Spleen (tissue), 10 donors: ENCODE measurements around the gene C1GALT1C1. TPM values are rescaled to one million over a fixed set of nuclear protein-coding genes. Genes with fewer than 3 reads are reported as not detected.

Source experiments
- polyA plus RNA-seq, 3 donors: library from polyadenylated mRNA; stranded (reverse); fragments of 200-250 nt; gene quantifications; one replicate each; pipeline ENCODE4 v1.2.1, GENCODE V29; 2013
- total RNA-seq, 7 donors: library from RNA; depleted of rRNA in 3 of 7; stranded (reverse); fragments of >200 nt in 3 of 7; fragmentation: NEBNext Ultra II Directional in 4 of 7; extraction: Animal tissue kit (Norgen Biotek cat#: 25700) in 4 of 7; gene quantifications; one replicate each; pipeline versions ENCODE4 v1.1.0 to v1.2.1, GENCODE V29; 2016 to 2021
- donor health status: healthy with polysubstance abuse.
- donor health status: DM: no; HTN: no; CAD: no; lungs with moderate emphysema.
- donor health status: DM: no; HTN: no; CAD: no.
- donor health status: Bipolar disorder and iron deficiency.
- donor health status: healthy.
- donor health status: DM: no; HTN: no; CAD: no.
- donor health status: DM: yes; HTN: yes; CAD: no.

Gene C1GALT1C1
- total and polyA plus RNA-seq, 10 donors = 7.0 to 29.7 (median 16.4) TPM

Other genes starting within 250 kb of the C1GALT1C1 start
- gene LAMP2, start 160.8 kb downstream of the C1GALT1C1 start, total RNA-seq = 10 to 100 TPM; 77.2 to 99.3 (median 94.5) TPM
- 10 to 100 TPM; 13.6 to 24.2 (median 23.3) TPM for gene LAMP2, start 160.8 kb downstream of the C1GALT1C1 start, polyA plus RNA-seq
- gene CUL4B, start 69.1 kb downstream of the C1GALT1C1 start, total RNA-seq = 10 to 100 TPM; 37.8 to 60.1 (median 47.5) TPM
- 10 to 100 TPM; 19.6 to 23.3 (median 20.1) TPM for gene CUL4B, start 69.1 kb downstream of the C1GALT1C1 start, polyA plus RNA-seq
- 10 to 100 TPM; 21.6 to 39.1 (median 28.1) TPM for gene MCTS1, start 26.0 kb downstream of the C1GALT1C1 start, total RNA-seq
- gene MCTS1, start 26.0 kb downstream of the C1GALT1C1 start, polyA plus RNA-seq = 10 to 100 TPM; 36.6 to 56.1 (median 51.6) TPM
- gene CT47B1, start 245.8 kb upstream of the C1GALT1C1 start, total RNA-seq = not detected
- gene CT47B1, start 245.8 kb upstream of the C1GALT1C1 start, polyA plus RNA-seq = not detected